ENCODE results near the gene ZFHX2.

ZFHX2 gene

DNA sequence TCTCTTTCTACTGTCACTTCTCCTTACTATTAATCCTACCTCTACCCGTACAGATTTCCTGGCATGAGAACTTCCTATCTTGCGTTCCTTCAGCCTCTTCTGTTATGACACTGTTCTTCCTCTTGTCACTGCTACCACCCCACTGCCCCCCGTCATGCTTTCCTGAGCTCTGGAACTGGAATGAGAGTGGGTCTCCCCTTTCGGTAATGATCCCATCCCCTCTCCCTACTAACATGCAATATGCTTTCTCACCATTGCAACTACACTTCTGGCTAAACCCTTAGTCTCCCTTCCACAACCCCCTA is 20.9 kb upstream of the ZFHX2 start:
- DNase-seq: peak; percentile 46

DNA sequence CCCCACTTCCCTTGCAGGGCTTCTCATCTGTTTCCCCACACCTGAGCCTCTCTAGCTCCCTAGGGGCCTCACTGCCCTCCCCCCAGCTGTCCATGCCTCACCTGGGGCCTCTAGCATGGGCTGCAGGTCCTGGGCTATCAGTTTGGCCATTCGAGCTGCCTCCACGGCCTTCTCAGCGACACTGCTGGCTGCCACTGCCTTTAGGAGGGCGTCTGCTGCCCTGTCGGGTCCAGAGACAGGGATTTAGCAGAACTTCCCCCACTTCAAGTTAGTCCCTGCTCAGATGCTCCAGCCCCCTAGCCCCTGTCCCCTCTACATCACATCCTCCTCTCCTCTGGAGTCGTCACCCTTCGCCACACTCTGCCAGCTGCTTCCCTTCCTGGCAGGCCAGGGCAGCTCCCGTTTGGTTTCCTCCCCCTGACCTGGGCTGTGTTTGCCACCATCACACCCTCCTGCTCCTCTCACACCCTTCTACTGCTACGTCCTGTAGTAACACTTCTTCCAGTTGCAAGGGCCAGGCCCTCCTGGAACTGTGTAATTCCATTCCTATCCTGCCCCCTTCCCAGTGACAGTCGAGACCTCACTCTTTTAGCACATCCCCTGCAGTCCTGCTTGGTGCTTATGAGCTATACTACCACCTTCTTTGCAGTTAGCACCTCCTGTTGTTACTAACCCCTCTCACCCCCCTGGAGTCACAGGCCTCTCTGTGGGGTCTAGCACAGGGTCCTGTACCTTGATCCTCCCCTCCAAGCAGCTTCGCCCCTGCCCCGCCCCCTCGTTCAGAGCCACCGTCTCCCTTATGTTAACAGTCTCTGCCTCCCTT is 20.3 kb upstream of the ZFHX2 start:
- no peak for DNase-seq

DNA sequence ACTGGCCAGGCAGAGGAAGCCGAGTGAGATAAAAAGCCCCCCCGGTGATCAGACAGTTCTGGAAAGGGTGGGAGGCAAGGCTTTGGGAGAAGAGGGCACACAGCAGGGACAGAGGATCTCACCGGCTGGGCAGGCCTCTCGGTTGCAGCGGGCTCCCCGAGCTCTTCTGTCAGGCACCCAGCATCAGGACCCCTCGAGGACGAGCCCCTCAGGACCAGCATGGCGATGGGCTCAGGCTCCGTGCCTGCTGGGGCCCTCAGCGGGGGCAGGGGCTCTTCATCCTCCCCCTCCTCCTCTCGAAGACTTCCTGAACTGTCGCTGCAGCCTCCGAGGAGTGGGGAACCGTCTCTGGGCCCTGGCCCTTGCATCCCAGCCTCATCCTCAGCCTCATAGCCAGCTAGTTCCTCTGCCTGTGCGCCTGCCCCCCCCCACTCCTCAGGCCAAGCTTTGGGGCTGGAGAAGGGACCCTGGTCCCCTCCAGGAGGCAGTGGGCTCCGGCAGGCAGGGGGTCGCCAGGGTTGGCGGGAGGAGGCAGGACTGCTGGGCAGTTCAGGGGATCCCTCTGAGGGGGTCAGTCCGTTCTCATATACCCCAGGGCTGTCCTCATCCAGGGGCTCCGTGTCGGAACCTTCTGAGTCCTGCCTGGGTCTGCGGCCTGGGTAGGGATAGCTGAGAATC is 19.4 kb upstream of the ZFHX2 start:
- DNase-seq: no peak

DNA sequence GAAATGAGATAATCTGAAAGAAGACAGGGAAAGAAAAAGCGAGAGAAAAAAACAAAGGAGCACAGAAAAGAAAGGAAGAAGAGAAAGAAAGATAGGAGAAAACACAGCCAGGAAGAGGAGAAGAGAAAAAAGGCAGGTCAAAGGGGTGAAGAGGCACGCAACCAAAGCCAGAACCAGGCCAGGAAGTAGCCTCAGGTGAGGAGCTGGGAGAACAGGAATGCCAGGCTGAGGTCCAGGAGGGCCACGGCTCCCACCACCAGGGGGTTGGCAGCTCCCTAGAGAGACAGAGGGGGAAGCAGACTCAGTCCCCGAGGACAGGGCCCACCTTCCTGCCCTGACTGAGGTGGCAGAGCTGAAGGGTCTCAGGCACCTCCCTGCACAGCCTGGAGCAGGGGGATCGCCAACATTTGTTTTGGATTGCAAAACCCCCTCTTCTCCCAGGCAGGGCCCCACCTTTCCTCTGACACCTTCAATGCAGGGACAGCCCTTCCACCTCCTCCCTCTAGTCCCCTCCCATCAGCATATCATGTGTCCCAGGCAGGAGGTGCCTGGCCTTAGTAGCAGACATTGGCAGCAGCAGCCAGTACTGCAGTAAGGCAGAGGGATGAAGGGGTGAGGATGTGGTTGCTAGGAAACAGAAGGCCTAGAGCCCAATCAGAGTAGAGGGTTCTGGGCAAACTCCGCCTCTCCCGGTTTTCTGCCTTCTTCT is 18.0 kb upstream of the ZFHX2 start:
- no peak for DNase-seq

DNA sequence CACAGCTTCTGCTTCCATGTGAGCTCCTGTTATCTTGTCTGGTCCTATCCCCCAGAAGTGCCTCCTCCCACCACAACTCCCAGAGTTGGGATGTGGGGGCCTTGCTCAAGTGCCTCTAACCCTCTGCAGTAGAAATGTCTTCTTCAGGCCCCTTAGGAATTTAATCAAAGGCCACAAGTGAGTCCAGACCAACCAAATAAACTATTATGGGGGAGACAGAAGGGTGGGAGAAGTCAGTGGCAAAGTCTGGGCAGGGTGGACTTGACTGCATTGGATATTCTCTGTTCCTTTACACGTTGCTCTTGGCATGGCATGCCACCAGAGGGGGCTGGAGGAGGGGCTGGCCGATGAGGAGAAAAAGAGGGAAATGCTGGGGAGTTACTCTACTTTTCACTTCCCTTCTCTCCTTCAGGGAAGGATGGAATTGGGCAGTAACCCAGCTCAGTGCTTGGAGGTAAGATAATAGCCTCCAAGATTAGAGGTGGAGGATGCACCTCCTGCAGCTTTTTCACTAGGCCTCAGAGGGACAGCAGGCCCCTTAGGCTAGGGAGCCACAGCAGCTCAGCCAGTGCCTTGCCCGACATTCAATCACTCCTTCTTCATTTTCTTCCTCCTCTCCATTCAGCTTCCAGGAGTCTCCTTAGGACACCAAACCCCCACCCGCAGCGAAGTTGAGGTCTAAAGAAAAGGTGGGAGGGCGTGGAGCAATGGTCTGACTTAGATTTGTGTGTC is 17.2 kb upstream of the ZFHX2 start:
- peak; percentile 68 for DNase-seq

DNA sequence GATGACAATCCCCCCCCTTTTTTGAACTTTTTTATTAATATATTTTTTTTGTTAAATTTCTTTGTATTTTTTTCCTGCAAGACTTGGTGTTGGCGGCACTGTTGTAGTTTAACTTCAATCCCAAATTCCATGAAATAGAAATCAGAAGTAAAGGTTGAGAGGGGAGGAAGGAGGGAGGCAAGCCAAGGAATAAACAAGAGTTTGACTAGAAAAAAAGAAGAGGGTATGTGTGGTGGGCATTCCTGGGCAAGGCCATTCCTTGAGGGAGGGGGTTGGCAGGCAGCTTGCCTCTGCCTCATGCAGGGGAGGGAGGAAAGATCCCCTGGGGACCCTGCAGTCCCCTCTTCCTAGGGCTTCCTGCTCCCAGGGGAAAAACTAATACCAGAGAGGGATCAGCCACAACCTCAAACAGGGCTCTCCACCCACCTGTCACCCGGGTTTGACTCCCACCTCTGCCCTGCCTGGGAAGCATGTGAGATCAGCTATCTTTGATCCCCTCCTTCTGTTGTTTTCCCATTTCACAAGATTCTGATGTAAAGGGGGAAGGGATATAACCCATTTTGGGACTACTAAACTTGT is 16.5 kb upstream of the ZFHX2 start:
- no peak for DNase-seq

DNA sequence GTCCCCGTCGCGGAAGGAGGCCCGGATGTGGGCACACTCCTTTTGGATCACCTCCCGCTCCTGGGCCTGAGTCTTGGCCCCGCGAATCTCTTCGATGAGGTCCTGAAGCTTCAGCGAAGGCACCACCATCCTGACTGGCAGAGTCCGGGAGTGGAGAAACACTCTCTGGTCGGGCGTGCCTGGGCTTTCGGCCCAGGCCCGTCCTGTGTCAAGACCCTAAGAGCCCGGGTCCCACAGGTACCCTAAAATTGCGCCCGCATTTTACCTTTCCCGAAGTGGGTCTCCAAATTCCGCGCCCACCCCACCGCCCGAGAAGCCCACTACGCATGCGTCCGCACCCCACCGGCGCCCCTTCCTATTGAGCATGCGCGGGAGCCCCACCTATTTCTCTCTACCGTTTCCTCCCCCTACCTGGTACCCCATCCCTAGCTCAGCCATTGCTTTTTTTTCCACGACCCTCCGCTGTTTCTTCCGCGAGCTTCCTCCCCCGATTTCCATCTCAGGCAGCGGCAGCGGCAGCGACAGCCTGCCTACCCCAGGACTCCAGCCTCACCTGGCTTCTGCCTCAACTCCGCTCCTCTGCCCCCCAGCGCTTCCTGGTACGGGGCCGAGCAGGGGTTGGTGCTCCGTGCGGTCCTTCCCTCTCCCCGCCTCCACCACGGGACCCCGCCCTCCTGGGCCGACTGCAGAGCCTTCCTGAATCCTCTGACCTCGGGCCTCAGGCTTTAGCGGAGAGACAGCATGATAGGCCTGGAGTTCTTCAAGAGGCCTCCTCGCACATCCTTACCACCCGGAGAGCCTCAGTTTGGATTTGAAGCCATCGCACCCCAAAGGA is 15.8 kb upstream of the ZFHX2 start, which contains the start of gene AP1G2:
TSS of gene AP1G2 (minus strand) at position 606 of the 835 bp plus-strand sequence. CDS start at position 129, 477 bp downstream.
- peak; percentile 85 for DNase-seq

DNA sequence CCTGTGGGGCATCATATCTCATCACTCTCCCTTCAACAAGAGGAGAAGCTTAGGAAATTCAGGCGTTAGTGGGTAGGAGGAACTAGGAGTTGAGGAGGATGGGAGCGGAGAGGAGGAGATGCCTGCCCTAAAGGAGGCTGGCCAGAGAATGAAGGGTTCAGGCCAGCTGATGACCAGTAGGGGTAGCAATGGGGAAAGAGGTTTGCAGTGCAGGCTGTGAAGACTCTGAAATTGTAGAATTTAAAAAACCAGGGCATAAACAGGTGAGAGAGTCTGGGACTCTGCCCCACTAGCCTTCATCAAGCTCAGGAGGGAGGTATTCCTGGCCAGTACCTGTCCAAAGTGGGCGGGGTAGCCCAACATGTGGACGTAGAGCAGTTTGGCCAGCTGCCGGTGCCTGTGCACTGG is 15.2 kb upstream of the ZFHX2 start:
- DNase-seq: peak; percentile 24

DNA sequence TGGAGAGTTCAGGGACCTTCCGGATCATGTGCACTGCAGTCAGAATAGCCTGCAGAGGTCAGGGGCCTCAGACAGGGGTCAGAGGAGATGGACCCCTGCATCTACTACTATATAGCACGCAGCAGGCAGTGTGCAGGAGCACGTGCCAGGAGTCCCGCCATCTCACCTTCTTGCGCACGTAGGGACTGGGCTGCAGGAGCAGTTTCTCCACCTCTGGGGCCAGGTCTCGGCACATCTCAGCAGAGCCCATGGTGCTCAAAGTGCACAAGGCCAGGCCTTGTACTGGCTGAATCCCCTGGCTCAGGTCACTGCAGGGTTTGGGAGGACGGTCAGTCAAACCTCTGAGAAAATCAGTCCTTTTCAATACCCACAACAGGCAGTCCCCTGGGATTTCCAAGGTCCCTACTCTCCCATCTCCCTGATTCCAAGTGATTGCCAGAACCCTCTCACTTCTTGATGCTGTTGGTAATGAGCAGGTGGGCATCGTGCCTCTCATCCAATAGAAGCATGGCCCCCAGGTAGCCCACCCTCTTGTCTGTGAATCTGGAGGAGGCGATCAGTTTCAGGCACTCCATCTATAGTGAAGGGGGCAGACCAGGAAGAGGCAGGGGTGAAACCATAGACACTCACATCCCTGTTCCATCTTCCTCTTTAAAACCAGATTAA is 14.7 kb upstream of the ZFHX2 start:
- no peak for DNase-seq

DNA sequence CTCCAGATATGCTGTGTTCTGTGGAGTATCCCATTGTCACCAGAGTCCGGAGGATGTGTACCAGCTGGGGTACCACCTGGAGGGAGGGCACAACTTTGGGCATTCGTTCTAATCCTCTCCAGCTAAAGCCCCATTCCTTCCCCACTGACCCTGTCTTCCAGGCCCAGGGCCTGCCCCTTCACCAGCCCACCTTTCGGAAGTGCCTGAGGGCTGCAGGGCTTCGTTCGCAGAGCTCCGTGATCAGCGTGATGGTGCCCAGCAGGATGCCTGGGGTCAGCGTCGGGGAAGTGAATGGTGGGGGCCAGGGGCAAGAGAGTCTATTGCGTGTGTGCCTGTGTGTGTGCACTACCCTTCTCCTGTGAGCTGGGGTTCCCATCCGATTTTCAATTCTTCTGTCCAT is 14.1 kb upstream of the ZFHX2 start:
- DNase-seq: no peak

DNA sequence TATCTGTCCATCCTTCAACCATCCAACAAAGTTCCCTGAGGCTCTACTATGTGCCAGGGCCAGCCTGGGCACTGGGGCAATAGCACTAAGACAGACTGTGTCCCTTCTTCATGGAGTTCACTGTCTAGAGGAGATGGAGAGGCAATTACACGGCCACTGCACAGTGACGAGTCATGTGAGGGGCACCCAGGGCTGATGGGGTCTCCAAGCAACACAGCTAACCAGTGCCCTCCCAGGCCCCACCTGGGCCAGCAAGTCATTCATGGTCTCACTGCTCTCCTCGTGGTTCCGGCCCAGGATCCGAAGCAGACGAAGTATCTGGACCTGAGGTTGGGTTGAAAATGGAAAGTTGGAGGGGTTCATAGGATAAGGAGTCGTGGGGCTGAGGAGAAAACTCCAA is 13.3 kb upstream of the ZFHX2 start:
- no peak for DNase-seq

DNA sequence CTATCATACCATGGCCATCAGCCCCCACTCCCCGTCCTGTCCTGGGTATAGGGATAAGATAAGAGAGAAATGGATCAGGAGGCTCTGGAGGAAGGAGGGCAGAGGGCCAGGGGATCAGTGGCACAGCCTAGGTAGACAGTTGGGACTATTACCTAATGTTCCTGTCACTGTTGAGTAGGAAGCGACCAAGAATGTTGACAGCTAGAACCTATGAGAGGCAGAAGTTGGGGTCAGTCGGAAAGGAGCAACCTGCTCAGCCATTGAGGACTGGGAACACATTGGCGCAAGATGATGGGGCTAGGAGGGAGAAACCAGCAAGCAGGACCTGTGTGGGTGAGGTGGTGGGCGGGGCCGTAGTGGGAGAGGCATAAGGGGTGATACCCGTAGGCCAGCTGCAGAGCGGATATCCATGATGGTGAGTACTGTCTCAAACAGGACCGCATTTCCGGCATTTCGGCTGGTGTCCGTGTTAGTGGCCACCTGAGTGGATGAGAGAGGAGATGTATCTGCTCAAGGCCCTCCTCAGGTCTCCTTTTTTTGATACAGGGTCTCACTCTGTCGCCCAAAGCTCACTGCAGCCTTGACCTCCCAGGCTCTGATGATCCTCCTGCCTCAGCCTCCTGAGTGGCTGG is 12.7 kb upstream of the ZFHX2 start:
- DNase-seq: no peak

DNA sequence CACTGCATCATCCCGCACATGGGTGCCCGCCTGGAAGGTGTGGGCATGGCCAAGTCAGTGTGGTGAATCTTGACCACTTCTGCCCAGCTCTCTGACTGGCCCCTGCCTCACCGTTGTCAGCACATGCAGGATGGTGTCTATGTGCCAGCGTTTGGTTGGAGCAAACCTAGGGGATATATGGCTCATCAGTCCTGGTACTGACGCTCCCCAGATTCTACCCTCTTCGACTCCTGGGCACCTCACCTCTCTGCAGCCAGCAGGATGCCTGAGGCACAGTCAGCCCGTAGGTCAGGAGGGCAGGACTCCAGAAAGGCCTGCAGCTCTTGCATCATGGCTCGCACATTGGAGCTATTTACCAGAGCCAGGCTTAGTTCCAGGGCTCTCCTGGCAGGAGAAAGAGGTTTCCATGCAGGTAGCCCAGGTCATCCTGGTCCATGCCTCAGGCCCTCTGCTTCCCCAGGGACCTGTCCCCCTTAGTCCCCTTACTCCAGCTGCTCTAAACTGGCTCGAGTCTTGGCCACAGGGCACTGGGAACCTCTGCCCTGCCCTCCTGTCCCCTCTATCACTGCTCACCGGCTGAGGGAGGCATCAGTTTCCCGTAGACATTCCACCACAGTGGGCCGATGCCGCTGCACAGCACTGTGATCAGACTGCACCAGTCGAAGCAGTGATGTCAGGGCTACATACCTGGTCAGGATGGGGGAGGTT is 12.1 kb upstream of the ZFHX2 start:
- DNase-seq: no peak

DNA sequence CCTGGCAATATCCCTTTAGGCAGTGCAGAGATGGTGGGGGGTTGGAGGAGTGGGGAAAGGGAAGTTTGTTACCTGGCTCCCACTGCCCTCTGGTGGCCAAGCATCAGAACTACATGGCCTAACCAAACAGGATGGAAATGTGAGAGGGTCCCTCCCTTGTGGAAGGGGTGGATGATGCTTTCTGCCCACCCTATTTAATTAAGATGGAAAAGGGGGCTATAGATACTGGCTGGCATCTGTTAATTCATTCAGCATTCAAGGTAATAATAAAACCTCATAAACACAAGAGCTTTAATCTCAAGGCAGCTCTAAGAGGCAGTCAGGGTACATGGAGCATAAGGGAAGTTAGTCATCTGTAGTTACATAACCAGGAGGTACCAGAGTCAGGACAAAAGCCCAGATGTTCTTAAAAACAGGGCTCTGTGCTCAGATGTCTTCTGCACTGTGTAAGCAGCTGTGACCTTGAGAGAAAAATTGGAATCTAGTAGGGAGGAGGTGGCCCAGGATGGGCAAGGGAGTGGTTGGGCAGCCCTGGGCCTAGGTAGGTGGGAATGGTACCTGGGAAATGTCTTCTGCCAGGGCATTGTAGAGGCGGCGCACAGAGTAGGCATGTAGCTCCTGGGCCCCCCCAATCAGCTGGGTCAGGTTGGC is 11.4 kb upstream of the ZFHX2 start:
- DNase-seq: peak; percentile 31

DNA sequence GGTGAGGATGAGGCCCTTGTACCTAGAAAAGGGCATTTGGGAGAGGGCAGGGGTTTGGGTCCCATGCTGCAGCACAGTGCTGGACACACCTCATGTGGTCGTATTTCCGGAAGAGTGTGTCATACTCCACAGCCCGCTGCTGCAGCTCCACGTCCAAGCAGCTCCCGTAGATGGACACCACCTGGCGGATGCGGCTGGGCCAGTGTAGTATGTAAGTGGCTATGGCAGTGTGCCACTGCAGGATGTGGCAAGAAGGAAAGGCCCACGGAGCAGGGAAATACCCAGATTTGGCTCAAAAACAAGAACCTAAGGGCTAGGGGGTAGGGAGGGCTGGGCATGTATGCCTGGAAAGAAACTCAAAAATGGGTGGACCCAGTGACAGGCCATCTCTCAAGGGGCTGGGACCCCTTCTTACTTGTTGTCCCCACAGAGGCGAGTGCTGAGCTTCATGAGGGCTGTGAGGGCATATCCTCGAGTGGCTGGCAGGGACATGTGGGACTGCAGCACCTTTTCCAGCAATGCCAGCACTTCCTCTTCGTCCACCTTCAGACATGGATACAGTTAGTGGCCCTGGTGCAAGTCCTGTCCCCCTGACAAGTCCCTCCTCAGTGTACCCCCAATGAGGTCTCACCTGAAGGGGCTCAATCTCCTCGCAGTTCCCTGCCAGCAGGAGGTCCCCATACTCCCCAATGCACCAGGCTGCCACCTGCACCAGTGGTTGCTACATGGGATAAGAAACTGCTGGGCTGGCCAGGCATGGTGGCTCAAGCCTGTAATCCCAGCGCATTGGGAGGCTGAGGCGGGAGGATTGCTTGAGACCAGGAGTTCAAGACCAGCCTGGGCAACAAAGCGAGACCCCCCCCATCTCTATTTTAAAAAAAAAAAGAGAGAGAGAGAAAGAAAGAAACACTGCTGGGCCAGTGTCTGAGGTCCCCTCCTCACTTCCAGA is 10.6 kb upstream of the ZFHX2 start:
- no peak for DNase-seq

DNA sequence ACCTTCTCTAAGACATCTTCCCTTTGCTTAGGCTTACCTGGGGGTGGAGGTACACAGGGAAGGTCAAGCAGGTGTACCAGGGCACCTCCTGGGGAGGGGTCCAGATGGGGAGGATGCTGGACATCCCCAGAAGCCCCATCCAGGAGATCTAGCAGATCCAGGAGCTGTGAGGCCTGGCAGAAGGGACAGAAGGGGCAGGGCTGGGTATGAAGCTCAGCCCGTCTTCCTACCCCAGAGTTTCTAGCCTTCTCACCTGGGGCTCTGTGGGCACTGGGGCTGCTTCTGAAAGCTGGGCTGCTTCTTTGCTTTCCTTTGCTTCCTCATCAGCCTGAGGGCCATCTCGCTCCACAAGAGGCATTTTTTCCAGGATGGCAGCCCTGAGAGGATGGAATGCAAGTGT is 9.7 kb upstream of the ZFHX2 start:
- no peak for DNase-seq

DNA sequence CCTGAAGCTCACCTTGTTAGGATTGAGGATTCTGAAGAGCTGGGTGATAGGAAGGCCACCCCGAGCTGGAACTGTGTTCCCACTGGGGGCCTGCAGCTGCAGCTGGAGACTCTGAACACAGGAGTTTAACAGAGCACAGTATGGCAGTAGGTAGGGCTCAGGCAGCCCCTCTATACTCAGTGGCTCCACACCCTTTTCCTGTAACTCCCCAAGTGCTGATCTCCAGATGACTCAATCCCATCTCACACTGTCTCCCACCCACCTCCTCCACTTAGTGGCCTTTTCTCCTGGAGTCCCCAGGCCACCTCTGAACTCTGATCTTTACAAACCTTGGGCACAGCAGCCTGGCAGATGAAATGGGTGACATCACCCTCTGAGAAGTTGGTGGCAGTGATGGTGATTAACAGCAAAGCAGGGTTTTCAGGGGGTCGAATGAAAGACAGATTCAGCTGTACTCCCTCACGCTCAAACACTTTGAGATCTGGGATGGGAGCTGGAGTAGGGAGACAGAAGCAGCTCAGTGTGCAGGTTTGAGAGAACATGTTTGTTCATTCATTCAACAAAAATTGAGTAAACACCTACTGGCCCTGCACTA is 8.5 kb upstream of the ZFHX2 start:
- no peak for DNase-seq
